ENCODE data around the gene METTL14. TPM values are rescaled to one million over a fixed set of nuclear protein-coding genes. Genes with fewer than 3 reads are reported as not detected.

METTL14 gene
- total RNA-seq, 1 experiment from 2014 or later, result 26.3 TPM

GRCh38 chr4:118738090-118738489, 52.9 kb downstream of the METTL14 start:
- no TSS peak for BruUV-seq (replicated peaks)
- H3K9me2 ChIP-seq (ENCODE audit: insufficient read depth), result no peaks in the 10 kb centered on the region

GRCh38 chr4:118739022-118739713, 54.0 kb downstream of the METTL14 start:
- H3K9me3 ChIP-seq (ENCODE audit: insufficient read depth, low read depth), result no peaks in the 10 kb centered on the region
- no peaks in the 10 kb centered on the region for H4K20me1 ChIP-seq (ENCODE audit: insufficient read depth)
- TF ChIP-seq EZH2 (IDR thresholded peaks at IDR 0.05; ENCODE audit: low read depth) (no peak), CTCF (conservative IDR thresholded peaks at IDR 0.05) (no peak)
- H3F3A ChIP-seq (ENCODE audit: insufficient read depth, low read depth), result no peaks in the 10 kb centered on the region
- no peak overlapping the region for H2AFZ ChIP-seq
- no peak overlapping the region for H3K4me3 ChIP-seq
- CTCF ChIA-PET, result no interaction called here
- peaks cover 10% of the 10 kb centered on the region; the same call in 1 of the 2 replicates for H3K36me3 ChIP-seq (ENCODE audit: low read depth)
- no peaks in the 10 kb centered on the region for H3K27me3 ChIP-seq (ENCODE audit: insufficient read depth, low read depth)
- DNase-seq, result no peak
- H3K9me2 ChIP-seq (ENCODE audit: insufficient read depth), result no peaks in the 10 kb centered on the region
- no peak overlapping the region for H3K27ac ChIP-seq
- H3K4me1 ChIP-seq (replicated peaks; ENCODE audit: insufficient read depth), result no peaks in the 10 kb centered on the region
- no peak overlapping the region for H3K4me2 ChIP-seq
- BruUV-seq (replicated peaks), result no TSS peak
- H3K79me2 ChIP-seq (ENCODE audit: low read depth), result no peaks in the 10 kb centered on the region
- intact Hi-C loops (cut with micrococcal nuclease; ENCODE audit: unreplicated experiment), result no loop called here
- POLR2A ChIA-PET (ENCODE audit: unreplicated experiment), result no interaction called here

More at GRCh38 chr4:118738090-118738489, 52.9 kb downstream of the METTL14 start:
- no peak overlapping the region for H2AFZ ChIP-seq
- no peaks in the 10 kb centered on the region for H3K79me2 ChIP-seq (ENCODE audit: low read depth)
- no peak for DNase-seq
- no peak overlapping the region for H3K4me2 ChIP-seq
- no peaks in the 10 kb centered on the region for H3K4me1 ChIP-seq (replicated peaks; ENCODE audit: insufficient read depth)
- peaks cover 10% of the 10 kb centered on the region; the same call in 1 of the 2 replicates for H3K36me3 ChIP-seq (ENCODE audit: low read depth)
- H3K4me3 ChIP-seq, result no peak overlapping the region
- intact Hi-C loops (cut with micrococcal nuclease; ENCODE audit: unreplicated experiment), result no loop called here
- no peak overlapping the region for H3K27ac ChIP-seq
- no peaks in the 10 kb centered on the region for H3K27me3 ChIP-seq (ENCODE audit: insufficient read depth, low read depth)
- no peak for TF ChIP-seq EZH2 (IDR thresholded peaks at IDR 0.05; ENCODE audit: low read depth)
- no peak for TF ChIP-seq CTCF (conservative IDR thresholded peaks at IDR 0.05)
- ChIA-PET CTCF (interaction anchor here (0.7 kb wide), 1 partner anchor 27 kb away, joined by 14 read pairs; no protein-coding TSS in a partner anchor), POLR2A (ENCODE audit: unreplicated experiment) (no interaction called here)
- no peaks in the 10 kb centered on the region for H3K9me3 ChIP-seq (ENCODE audit: insufficient read depth, low read depth)
- H3F3A ChIP-seq (ENCODE audit: insufficient read depth, low read depth), result no peaks in the 10 kb centered on the region
- no peaks in the 10 kb centered on the region for H4K20me1 ChIP-seq (ENCODE audit: insufficient read depth)

- H3K4me1 ChIP-seq (replicated peaks; ENCODE audit: insufficient read depth), result no peaks in the 10 kb centered on the region
- H3K4me3 ChIP-seq, result no peak overlapping the region
- H3K27ac ChIP-seq, result no peak overlapping the region
- H3K4me2 ChIP-seq, result no peak overlapping the region
- ChIA-PET CTCF (no interaction called here), POLR2A (ENCODE audit: unreplicated experiment) (no interaction called here)
- H4K20me1 ChIP-seq (ENCODE audit: insufficient read depth), result no peaks in the 10 kb centered on the region
- BruUV-seq (replicated peaks), result no TSS peak
- H3K27me3 ChIP-seq (ENCODE audit: insufficient read depth, low read depth), result no peaks in the 10 kb centered on the region
- no peak for DNase-seq
- TF ChIP-seq EZH2 (IDR thresholded peaks at IDR 0.05; ENCODE audit: low read depth) (no peak), CTCF (conservative IDR thresholded peaks at IDR 0.05) (peak; percentile 63)
- intact Hi-C loops (cut with micrococcal nuclease; ENCODE audit: unreplicated experiment), result loop anchor here (1.0 kb wide), 2 partner anchors 149 to 228 kb away; no protein-coding TSS in a partner anchor
- no peak overlapping the region for H2AFZ ChIP-seq
- peaks cover 10% of the 10 kb centered on the region; the same call in 1 of the 2 replicates for H3K36me3 ChIP-seq (ENCODE audit: low read depth)
- H3F3A ChIP-seq (ENCODE audit: insufficient read depth, low read depth), result no peaks in the 10 kb centered on the region
- H3K79me2 ChIP-seq (ENCODE audit: low read depth), result no peaks in the 10 kb centered on the region
- no peaks in the 10 kb centered on the region for H3K9me3 ChIP-seq (ENCODE audit: insufficient read depth, low read depth)
- H3K9me2 ChIP-seq (ENCODE audit: insufficient read depth), result no peaks in the 10 kb centered on the region
Observed at GRCh38 chr4:118740869-118741268, 55.7 kb downstream of the METTL14 start.
